Ovary (tissue), 9 donors: Measurements from ENCODE around the gene TLN1. TPM values are rescaled to one million over a fixed set of nuclear protein-coding genes. Genes with fewer than 3 reads are reported as not detected.

Experiments
- DNase-seq, 5 donors: peaks; one replicate each; pipeline ENCODE4 v3.0.0-alpha.2; 2019 to 2020
- H3K27ac ChIP-seq, 2 donors: fragments of 200-600 bp; one replicate each; pipeline versions ENCODE4 v1.5.1 to v1.8.0; 2019 to 2022
- H3K27me3 ChIP-seq: fragments of 200-600 bp; one replicate; pipeline ENCODE4 v1.8.0; 2022
- H3K36me3 ChIP-seq: fragments of 200-600 bp; sonication (generic); one replicate; pipeline ENCODE4 v1.5.1; 2019
- H3K4me1 ChIP-seq: one replicate; pipeline ENCODE4 v1.8.1; 2013; ENCODE audit warnings: mild to moderate bottlenecking, moderate library complexity; ENCODE audit not compliant: insufficient read depth
- H3K4me3 ChIP-seq: fragments of 200-600 bp; sonication (generic); one replicate; pipeline ENCODE4 v1.5.1; 2017
- H3K9me3 ChIP-seq, 2 donors: fragments of 200-600 bp in 1 of 2; sonication (generic) in 1 of 2; one replicate each; pipeline versions ENCODE4 v1.5.1 to v1.8.1; 2013 to 2019; ENCODE audit warnings: mild to moderate bottlenecking in 1 of 2, moderate library complexity in 1 of 2
- CTCF ChIP-seq, 3 donors: fragments of 450-650 bp in 2 of 3; fragments of 200-600 bp in 1 of 3; IDR thresholded peaks; one replicate each; pipeline versions ENCODE4 v1.5.1 to v1.8.0; 2016 to 2022; ENCODE audit warnings: antibody characterized with exemption in 3 of 3, mild to moderate bottlenecking in 1 of 3
- EP300 ChIP-seq: sonication (generic); formaldehyde crosslinking; IDR thresholded peaks from one replicate; pipeline ENCODE4 v1.6.1; 2017; ENCODE audit warnings: antibody characterized with exemption
- POLR2A ChIP-seq: fragments of 450-650 bp; IDR thresholded peaks from one replicate; pipeline ENCODE4 v1.6.1; 2017; ENCODE audit warnings: antibody characterized with exemption, mild to moderate bottlenecking, moderate library complexity
- WGBS, 3 donors: extraction: QIAGEN DNeasy Blood & Tissue Kit in 1 of 3; methylation state at CpG; one replicate each; pipeline versions ENCODE4 v1.1.5 to v1.1.7; 2013 to 2017; 5-methylcytosine and 5-hydroxymethylcytosine counted together
- intact Hi-C, 4 donors: fragments of 100-400 bp; cut with DNase I; formaldehyde crosslinking; loops; one replicate each; pipeline versions ENCODE4 v1.11.0 to v1.15.1; 2022 to 2023
- polyA plus RNA-seq, 2 donors: library from polyadenylated mRNA; stranded (reverse); fragments of 200-250 nt in 1 of 2; fragments of 350-450 nt in 1 of 2; fragmentation: Illumina TruSeq in 1 of 2; extraction: RNeasy Lipid Tissue Mini Kit (QIAGEN cat#74804) in 1 of 2; gene quantifications; one replicate each; pipeline ENCODE4 v1.2.3, GENCODE V29; 2013 to 2014
- total RNA-seq, 7 donors: library from RNA; depleted of rRNA in 2 of 7; stranded (reverse); fragments of >200 nt in 2 of 7; fragmentation: NEBNext Ultra II Directional in 3 of 7; extraction: Animal tissue kit (Norgen Biotek cat#: 25700) in 3 of 7; gene quantifications; one replicate each; pipeline versions ENCODE4 v1.1.0 to v1.2.4, GENCODE V29; 2016 to 2023
- donor health status: DM: no; HTN: no; CAD: no; lungs with moderate emphysema.
- donor health status: DM: no; HTN: no; CAD: no.
- donor health status: Bipolar disorder and iron deficiency.
- donor health status: DM: yes; HTN: yes; CAD: no.
- donor health status: DM: no; HTN: no; CAD: no.
- donor health status: DM: yes; HTN: yes; CAD: no.

TLN1 gene
- total and polyA plus RNA-seq, 9 donors, result 106 to 344 (median 271) TPM

DNA sequence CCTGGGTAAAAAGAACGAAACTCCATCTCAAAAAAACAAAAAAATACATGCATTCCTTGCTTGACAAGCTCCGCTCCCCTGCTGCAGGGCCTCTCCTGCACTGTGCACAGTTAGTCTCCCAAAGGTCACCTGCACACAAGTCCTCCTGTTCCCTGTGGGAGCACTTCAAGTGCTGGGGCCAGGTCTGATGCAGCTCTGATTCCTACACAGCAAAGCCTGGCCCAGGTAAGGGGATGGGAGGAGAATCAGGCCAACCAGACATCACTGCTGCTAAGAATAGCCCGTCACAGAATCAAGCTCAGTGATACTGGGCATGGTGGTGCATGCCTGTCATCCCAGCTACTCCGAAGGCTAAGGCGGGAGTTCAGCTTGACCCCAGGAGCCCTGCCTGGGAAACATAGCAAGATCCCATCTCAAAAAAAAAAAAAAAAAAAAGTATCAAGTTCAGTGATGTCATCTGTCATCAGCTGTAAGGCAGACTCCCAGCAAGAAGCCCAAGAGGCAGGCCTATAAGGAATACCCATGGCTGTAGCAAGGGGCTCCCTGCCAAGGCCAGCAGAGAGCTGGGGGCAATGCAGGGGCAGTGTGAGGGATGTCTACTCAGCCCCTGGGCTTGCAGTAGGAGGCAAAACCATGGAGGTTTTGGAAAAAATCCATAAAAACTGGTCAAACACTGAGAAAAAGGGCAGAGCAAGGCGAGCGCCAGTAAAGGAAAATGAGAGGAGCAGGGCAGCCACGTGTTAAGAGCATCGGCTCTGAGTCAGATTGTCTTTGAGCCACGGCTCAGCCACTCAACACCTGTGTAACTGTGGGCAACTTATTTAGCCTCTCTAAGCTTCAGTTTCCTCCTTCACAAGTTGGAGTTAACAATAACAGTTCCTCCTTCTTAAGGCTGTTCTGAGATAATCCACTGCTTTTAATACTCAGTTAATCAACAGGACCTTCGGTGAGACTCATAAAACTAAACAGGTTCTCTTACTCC, 45.5 kb downstream of the TLN1 start:
- H3K4me1 ChIP-seq, result peaks cover 15% of the 10 kb centered on the region
- no peaks in the 10 kb centered on the region for H3K27me3 ChIP-seq
- intact Hi-C loops, result no loop called here
- peak overlapping the region in 1 of 2 donors; percentile 50 for H3K27ac ChIP-seq
- TF ChIP-seq CTCF (IDR thresholded peaks at IDR 0.05), result no peak
- TF ChIP-seq POLR2A, result no peak
- TF ChIP-seq EP300, result no peak
- no peak for DNase-seq
- peak overlapping the region; percentile 66 for H3K4me3 ChIP-seq
- WGBS, 3 donors, result 28 to 41% (median 35%) methylated on average over 11 of the region's 11 CpGs
- no peaks in the 10 kb centered on the region for H3K9me3 ChIP-seq
- no peaks in the 10 kb centered on the region for H3K36me3 ChIP-seq

DNA sequence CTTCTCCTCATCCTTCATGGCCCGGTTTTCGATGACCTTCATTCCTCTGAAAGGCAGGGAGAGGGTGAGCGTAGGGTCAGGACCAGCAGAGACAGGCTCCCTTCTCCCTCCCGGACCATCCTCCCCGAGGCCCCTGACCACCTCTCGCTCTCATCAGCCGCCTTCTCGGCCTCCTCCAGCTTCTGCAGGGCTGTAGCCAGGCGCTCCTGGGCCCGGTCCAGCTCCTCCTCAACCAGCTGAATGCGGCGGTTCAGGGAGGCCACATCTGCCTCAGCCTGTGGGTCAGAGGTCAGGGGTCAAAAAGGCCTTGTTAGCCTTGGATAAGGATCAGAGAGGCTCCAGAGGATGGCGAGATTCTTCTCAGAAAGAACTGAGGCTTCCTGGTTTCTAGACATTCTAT, 46.5 kb downstream of the TLN1 start:
- WGBS, 3 donors, result 38 to 46% (median 44%) methylated on average over 13 of the region's 13 CpGs
- Histone ChIP-seq H3K4me3 (no peak overlapping the region), H3K36me3 (no peaks in the 10 kb centered on the region), H3K27ac (no peak overlapping the region), H3K4me1 (peaks cover 17% of the 10 kb centered on the region), H3K27me3 (no peaks in the 10 kb centered on the region), H3K9me3 (no peaks in the 10 kb centered on the region)
- intact Hi-C loops, result no loop called here
- TF ChIP-seq POLR2A, result no peak
- TF ChIP-seq EP300, result no peak
- no peak for TF ChIP-seq CTCF (IDR thresholded peaks at IDR 0.05)
- no peak for DNase-seq

- intact Hi-C loops, result no loop called here
- no peak for DNase-seq
- 83 to 93% (median 90%) methylated on average over 10 of the region's 10 CpGs for WGBS, 3 donors
- H3K9me3 ChIP-seq, result no peaks in the 10 kb centered on the region
- H3K4me1 ChIP-seq, result peaks cover 18% of the 10 kb centered on the region
- no peaks in the 10 kb centered on the region for H3K36me3 ChIP-seq
- no peak for TF ChIP-seq EP300
- no peak for TF ChIP-seq CTCF (IDR thresholded peaks at IDR 0.05)
- no peak for TF ChIP-seq POLR2A
- H3K27me3 ChIP-seq, result no peaks in the 10 kb centered on the region
- no peak overlapping the region for H3K4me3 ChIP-seq
- no peak overlapping the region for H3K27ac ChIP-seq
Measured at GRCh38 chr9:35684921-35685320, 47.1 kb downstream of the TLN1 start.

DNA sequence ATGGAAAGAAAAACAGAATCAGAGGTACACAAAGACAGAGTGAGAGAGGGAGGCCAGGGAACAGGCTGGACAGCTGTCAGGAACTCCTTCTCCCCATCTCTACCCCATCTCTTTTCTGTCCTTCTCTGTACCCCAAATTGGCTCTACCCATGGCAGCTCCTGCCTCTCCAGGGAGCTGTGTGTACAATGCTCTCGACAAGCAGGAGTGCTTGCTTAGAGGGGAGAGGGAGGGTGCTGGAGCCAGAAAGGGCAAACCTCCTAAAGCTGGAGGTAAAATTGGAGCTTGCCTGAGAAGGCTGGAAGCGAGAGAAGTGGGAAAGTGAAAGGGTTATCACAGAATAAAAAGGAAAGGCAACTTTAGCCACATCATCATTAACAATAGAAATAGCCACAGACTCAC, 48.7 kb downstream of the TLN1 start:
- no peak for DNase-seq
- Histone ChIP-seq H3K4me1 (peaks cover 13% of the 10 kb centered on the region), H3K27me3 (no peaks in the 10 kb centered on the region), H3K27ac (no peak overlapping the region), H3K4me3 (no peak overlapping the region), H3K9me3 (no peaks in the 10 kb centered on the region), H3K36me3 (no peaks in the 10 kb centered on the region)
- TF ChIP-seq CTCF (IDR thresholded peaks at IDR 0.05) (no peak), POLR2A (no peak), EP300 (no peak)
- intact Hi-C loops, result no loop called here
- 49 to 56% (median 56%) methylated on average over 2 of the region's 2 CpGs for WGBS, 3 donors
